ENCODE measurements around the gene BMPR2. TPM values are rescaled to one million over a fixed set of nuclear protein-coding genes. Genes with fewer than 3 reads are reported as not detected.

The BMPR2 gene
- total and polyA plus RNA-seq, 2 of the 8 experiments (the other 6 are each of a cell fraction or from before 2014, with no cell fraction given) = 5.5 to 19.8 TPM

- TF ChIP-seq KDM1A (IDR thresholded peaks at IDR 0.05; ENCODE audit: borderline replicate concordance, low read length) (no peak), RXRA (IDR thresholded peaks at IDR 0.05; ENCODE audit: insufficient read depth, low read depth, low read length) (no peak), CTCF (IDR thresholded peaks at IDR 0.05; ENCODE audit: control extremely low read depth in 1 of 3, insufficient read depth in 1 of 3, low read depth in 1 of 3, low read length in 3 of 3) (no peak), EP300 (IDR thresholded peaks at IDR 0.05; ENCODE audit: borderline replicate concordance in 1 of 2, low read depth in 2 of 2, low read length in 2 of 2) (no peak)
- Histone ChIP-seq H3K23ac (ENCODE audit: insufficient read length) (no peak overlapping the region), H2BK5ac (ENCODE audit: low read depth, low read length) (no peak overlapping the region), H4K8ac (ENCODE audit: extremely low read depth, insufficient read depth, low read length) (no peak overlapping the region), H2BK120ac (replicated peaks; ENCODE audit: low read depth, low read length) (no peak overlapping the region), H3K79me1 (ENCODE audit: low read depth, low read length) (no peaks in the 10 kb centered on the region), H3K4me2 (ENCODE audit: insufficient read depth in 1 of 2, low read depth in 2 of 2, low read length in 2 of 2) (no peak overlapping the region), H3K36me3 (ENCODE audit: control insufficient read depth in 2 of 4, insufficient read depth in 4 of 4, low read length in 3 of 4) (no peaks in the 10 kb centered on the region), H3K23me2 (ENCODE audit: low read depth, low read length) (no peaks in the 10 kb centered on the region), H2BK12ac (ENCODE audit: low read depth, low read length) (no peak overlapping the region; the same call in 1 of the 2 replicates), H2BK20ac (ENCODE audit: low read length) (no peak overlapping the region), H2BK15ac (ENCODE audit: low read length) (no peak overlapping the region), H3K9ac (replicated peaks in 1 of 4; ENCODE audit: extremely low read depth in 1 of 4, low read depth in 3 of 4, low read length in 3 of 4) (no peak overlapping the region), H3K27ac (ENCODE audit: low read depth, low read length) (no peak overlapping the region), H3K27me3 (replicated peaks in 1 of 4; ENCODE audit: control insufficient read depth in 3 of 4, extremely low read depth in 1 of 4, insufficient read depth in 3 of 4, low read length in 3 of 4) (no peaks in the 10 kb centered on the region), H4K20me1 (replicated peaks in 1 of 2; ENCODE audit: control insufficient read depth in 1 of 2, insufficient read depth in 2 of 2, low read length in 2 of 2) (no peaks in the 10 kb centered on the region), H3K4ac (replicated peaks; ENCODE audit: insufficient read length, low read depth, low read length) (no peak overlapping the region), H3K4me3 (ENCODE audit: extremely low read depth in 1 of 4, insufficient read depth in 2 of 4, low read depth in 3 of 4, low read length in 4 of 4) (no peak overlapping the region), H3K14ac (ENCODE audit: insufficient read length) (no peak overlapping the region), H3K56ac (replicated peaks; ENCODE audit: insufficient read length, low read depth, low read length) (no peak overlapping the region), H2AK5ac (ENCODE audit: low read depth, low read length) (no peak overlapping the region), H3K79me2 (ENCODE audit: control insufficient read depth in 1 of 2, insufficient read depth in 2 of 2, low read length in 2 of 2) (no peaks in the 10 kb centered on the region), H4K5ac (ENCODE audit: insufficient read length, low read depth, low read length) (no peak overlapping the region), H3K9me3 (ENCODE audit: insufficient read depth in 2 of 2, low read depth in 1 of 2, low read length in 1 of 2) (no peaks in the 10 kb centered on the region), H3K18ac (ENCODE audit: extremely low read depth, low read length) (no peak overlapping the region), H4K91ac (replicated peaks; ENCODE audit: insufficient read length, low read length) (no peak overlapping the region), H2AFZ (ENCODE audit: low read length) (no peak overlapping the region), H3K4me1 (replicated peaks in 1 of 4; ENCODE audit: control insufficient read depth in 3 of 4, insufficient read depth in 4 of 4, low read length in 3 of 4) (no peaks in the 10 kb centered on the region)
- FAIRE-seq (no peak), DNase-seq (ENCODE audit: low read depth in 1 of 2, low spot score in 2 of 2) (no peak)
- POLR2A ChIA-PET (ENCODE audit: partially characterized antibody) = interaction anchor here (1.2 to 1.6 kb wide), 2 partner anchors 18 to 30 kb away, joined by 3 to 4 read pairs; no protein-coding TSS in a partner anchor
- CTCF ChIA-PET (ENCODE audit: partially characterized antibody) = interaction anchor here (1.8 kb wide), 1 partner anchor 14 kb away, joined by 5 read pairs; no protein-coding TSS in a partner anchor
- WGBS, 2 experiments (ENCODE audit: extremely low coverage in 1 of 2, insufficient coverage in 1 of 2, insufficient read length in 1 of 2, insufficient replicate concordance in 2 of 2, low coverage in 1 of 2, low lambda C conversion rate in 2 of 2, missing lambda C conversion rate in 1 of 2) = 90% methylated on average over 2 of the region's 2 CpGs; no CpG with 5 or more reads in 1 of the 2 experiments
These were observed 39.0 kb upstream of the BMPR2 start for GRCh38 chr2:202337151-202337550.
